H1 (cell line): ENCODE data around the gene ANKRD7. TPM values are rescaled to one million over a fixed set of nuclear protein-coding genes. Genes with fewer than 3 reads are reported as not detected.

Experiments used
- CTCF ChIA-PET: fragments of 300-600 bp; sonication (Branson Sonifier 250); formaldehyde crosslinking; loops from one replicate; lab custom pipeline; 2021; ENCODE audit not compliant: partially characterized antibody; lab: Charles Lee
- POLR2A ChIA-PET: fragments of 300-600 bp; sonication (Branson Sonifier 250); formaldehyde crosslinking; loops from one replicate; lab custom pipeline; 2021; ENCODE audit warnings: inconsistent platforms; ENCODE audit not compliant: partially characterized antibody; lab: Charles Lee
- DNase-seq, 2 experiments: peaks; one replicate each; pipeline versions ENCODE4 v3.0.0 to v3.0.0-alpha.2; 2010 to 2022; ENCODE audit warnings: low spot score in 2 of 2, low read depth in 1 of 2, mixed read lengths in 1 of 2
- FAIRE-seq: peaks from 2 replicates; lab custom pipeline; 2011; peaks lifted over from hg19 to GRCh38; lab: Jason Lieb, UNC
- H2AFZ ChIP-seq: 2 replicates; pipeline ENCODE4 v1.8.1; 2012; ENCODE audit warnings: low read length, inconsistent platforms
- H2AK5ac ChIP-seq: 2 replicates; pipeline ENCODE4 v1.6.1; 2013; ENCODE audit warnings: low read depth, low read length
- H2BK120ac ChIP-seq: replicated peaks from 2 replicates; pipeline ENCODE3; 2013; ENCODE audit warnings: low read depth, low read length, inconsistent platforms
- H2BK12ac ChIP-seq: 2 replicates; pipeline ENCODE4 v1.6.1; 2013; ENCODE audit warnings: low read depth, low read length
- H2BK15ac ChIP-seq: 2 replicates; pipeline ENCODE4 v1.6.1; 2013; ENCODE audit warnings: low read length
- H2BK20ac ChIP-seq: 2 replicates; pipeline ENCODE4 v1.6.1; 2013; ENCODE audit warnings: low read length
- H2BK5ac ChIP-seq: 2 replicates; pipeline ENCODE4 v1.6.1; 2013; ENCODE audit warnings: low read depth, low read length
- H3K14ac ChIP-seq: 2 replicates; pipeline ENCODE4 v1.6.1; 2013; ENCODE audit warnings: inconsistent platforms; ENCODE audit not compliant: insufficient read length
- H3K18ac ChIP-seq: 2 replicates; pipeline ENCODE4 v1.6.1; 2013; ENCODE audit warnings: low read length; ENCODE audit errors: extremely low read depth
- H3K23ac ChIP-seq: 2 replicates; pipeline ENCODE4 v1.6.1; 2013; ENCODE audit warnings: inconsistent platforms; ENCODE audit not compliant: insufficient read length
- H3K23me2 ChIP-seq: 2 replicates; pipeline ENCODE4 v1.6.1; 2013; ENCODE audit warnings: low read depth, low read length
- H3K27ac ChIP-seq: 2 replicates; pipeline ENCODE4 v1.6.1; 2011; ENCODE audit warnings: low read depth, low read length, inconsistent platforms
- H3K27me3 ChIP-seq, 4 experiments: replicated peaks in 1 of 4; 1 replicate in 1 of 4; 2 replicates in 3 of 4; pipeline versions ENCODE4 v1.6.1 to v1.8.1; 2011 to 2013; ENCODE audit warnings: low read length in 3 of 4, mild to moderate bottlenecking in 3 of 4, inconsistent platforms in 2 of 4, mixed read lengths in 2 of 4, moderate library complexity in 1 of 4; ENCODE audit not compliant: control insufficient read depth in 3 of 4, insufficient read depth in 3 of 4; ENCODE audit errors: extremely low read depth in 1 of 4
- H3K36me3 ChIP-seq, 4 experiments: 2 replicates each; pipeline versions ENCODE4 v1.6.1 to v1.8.1; 2011 to 2013; ENCODE audit warnings: mild to moderate bottlenecking in 4 of 4, low read length in 3 of 4, moderate library complexity in 2 of 4, control low read depth in 1 of 4, inconsistent platforms in 1 of 4; ENCODE audit not compliant: insufficient read depth in 4 of 4, control insufficient read depth in 2 of 4
- H3K4ac ChIP-seq: replicated peaks from 2 replicates; pipeline ENCODE3; 2013; ENCODE audit warnings: low read length, low read depth, mixed read lengths, inconsistent platforms; ENCODE audit not compliant: insufficient read length
- H3K4me1 ChIP-seq, 4 experiments: replicated peaks in 1 of 4; 1 replicate in 1 of 4; 2 replicates in 3 of 4; pipeline versions ENCODE4 v1.6.1 to v1.8.1; 2011 to 2013; ENCODE audit warnings: low read length in 3 of 4, inconsistent platforms in 2 of 4, mixed read lengths in 1 of 4; ENCODE audit not compliant: insufficient read depth in 4 of 4, control insufficient read depth in 3 of 4
- H3K4me2 ChIP-seq, 2 experiments: 2 replicates each; pipeline versions ENCODE4 v1.6.1 to v1.8.1; 2011 to 2013; ENCODE audit warnings: low read depth in 2 of 2, low read length in 2 of 2, control low read depth in 1 of 2, inconsistent platforms in 1 of 2, mild to moderate bottlenecking in 1 of 2; ENCODE audit not compliant: insufficient read depth in 1 of 2
- H3K4me3 ChIP-seq, 4 experiments: fragments of 200-600, 300-600 bp in 1 of 4; sonication (generic), shearing (Covaris generic), sonication (Bioruptor Twin) in 1 of 4; 2 replicates each; pipeline versions ENCODE4 v1.5.1 to v1.8.1; 2011 to 2016; ENCODE audit warnings: low read length in 4 of 4, low read depth in 3 of 4, control low read depth in 2 of 4, inconsistent platforms in 2 of 4, mild to moderate bottlenecking in 2 of 4, mixed read lengths in 1 of 4, moderate library complexity in 1 of 4; ENCODE audit not compliant: insufficient read depth in 2 of 4; ENCODE audit errors: extremely low read depth in 1 of 4
- H3K56ac ChIP-seq: replicated peaks from 2 replicates; pipeline ENCODE3; 2013; ENCODE audit warnings: low read depth, mild to moderate bottlenecking, mixed read lengths, low read length, inconsistent platforms; ENCODE audit not compliant: insufficient read length
- H3K79me1 ChIP-seq: 2 replicates; pipeline ENCODE4 v1.6.1; 2013; ENCODE audit warnings: low read depth, low read length, control low read depth
- H3K79me2 ChIP-seq, 2 experiments: 2 replicates each; pipeline versions ENCODE4 v1.6.1 to v1.8.1; 2012 to 2013; ENCODE audit warnings: low read length in 2 of 2, mild to moderate bottlenecking in 2 of 2, inconsistent platforms in 1 of 2; ENCODE audit not compliant: insufficient read depth in 2 of 2, control insufficient read depth in 1 of 2
- H3K9ac ChIP-seq, 4 experiments: replicated peaks in 1 of 4; 1 replicate in 1 of 4; 2 replicates in 3 of 4; pipeline versions ENCODE4 v1.6.1 to v1.8.1; 2011 to 2013; ENCODE audit warnings: low read depth in 3 of 4, low read length in 3 of 4, control low read depth in 2 of 4, mild to moderate bottlenecking in 2 of 4, moderate library complexity in 2 of 4, inconsistent platforms in 1 of 4; ENCODE audit errors: extremely low read depth in 1 of 4
- H3K9me3 ChIP-seq, 2 experiments: 2 replicates each; pipeline versions ENCODE4 v1.6.1 to v1.8.1; 2012 to 2013; ENCODE audit warnings: mild to moderate bottlenecking in 2 of 2, moderate library complexity in 2 of 2, control low read depth in 1 of 2, inconsistent platforms in 1 of 2, low read depth in 1 of 2, low read length in 1 of 2, mixed read lengths in 1 of 2; ENCODE audit not compliant: insufficient read depth in 2 of 2
- H4K20me1 ChIP-seq, 2 experiments: replicated peaks in 1 of 2; 2 replicates each; pipeline versions ENCODE3 to v1.8.1; 2011 to 2013; ENCODE audit warnings: inconsistent platforms in 2 of 2, low read length in 2 of 2, mild to moderate bottlenecking in 1 of 2; ENCODE audit not compliant: insufficient read depth in 2 of 2, control insufficient read depth in 1 of 2
- H4K5ac ChIP-seq: 2 replicates; pipeline ENCODE4 v1.6.1; 2013; ENCODE audit warnings: low read length, low read depth, mixed read lengths, inconsistent platforms; ENCODE audit not compliant: insufficient read length
- H4K8ac ChIP-seq: 2 replicates; pipeline ENCODE4 v1.8.0; 2013; ENCODE audit warnings: mild to moderate bottlenecking, moderate library complexity, low read length, inconsistent platforms; ENCODE audit not compliant: insufficient read depth; ENCODE audit errors: extremely low read depth
- H4K91ac ChIP-seq: replicated peaks from 2 replicates; pipeline ENCODE3; 2013; ENCODE audit warnings: low read length, mixed read lengths, inconsistent platforms; ENCODE audit not compliant: insufficient read length
- CBX5 ChIP-seq: fragments of 300-800, 300-1000 bp; sonication (generic); IDR thresholded peaks from 2 replicates; pipeline ENCODE4 v1.7.1; 2016; ENCODE audit warnings: antibody characterized with exemption, low read length, low read depth
- KDM5A ChIP-seq: fragments of 200-600 bp; IDR thresholded peaks from 2 replicates; pipeline ENCODE4 v1.7.1; 2012; ENCODE audit warnings: mild to moderate bottlenecking, low read length, inconsistent platforms, mixed read lengths
- MAFK ChIP-seq: IDR thresholded peaks from 2 replicates; pipeline ENCODE4 v1.6.1; 2012; ENCODE audit warnings: low read depth, mild to moderate bottlenecking, improper control_type of control experiment, low read length
- SIN3A ChIP-seq, 2 experiments: IDR thresholded peaks in 1 of 2; conservative IDR thresholded peaks in 1 of 2; 2 replicates each; pipeline ENCODE4 v1.6.1; 2011 to 2012; ENCODE audit warnings: low read length in 2 of 2, improper control_type of control experiment in 1 of 2, low read depth in 1 of 2, mild to moderate bottlenecking in 1 of 2
- TEAD4 ChIP-seq: IDR thresholded peaks from 2 replicates; pipeline ENCODE4 v1.6.1; 2012; ENCODE audit warnings: low read depth, low read length, inconsistent platforms, mixed read lengths
- WGBS, 2 experiments: shearing (Covaris generic) in 1 of 2; methylation state at CpG; one replicate each; pipeline versions ENCODE4 v1.1.6 to v1.1.7; 2013 to 2015; ENCODE audit warnings: low lambda C conversion rate in 2 of 2, mixed read lengths in 2 of 2, inconsistent platforms in 1 of 2, low coverage in 1 of 2, missing lambda C conversion rate in 1 of 2; ENCODE audit not compliant: insufficient replicate concordance in 2 of 2, insufficient coverage in 1 of 2, insufficient read length in 1 of 2; ENCODE audit errors: extremely low coverage in 1 of 2, missing lambda C conversion rate in 1 of 2; 5-methylcytosine and 5-hydroxymethylcytosine counted together
- polyA plus RNA-seq, 7 experiments: library from polyadenylated mRNA; depleted of rRNA in 3 of 7; stranded (reverse) in 5 of 7; unstranded in 2 of 7; fragments of >200 nt in 5 of 7; fragments of 200-250 nt in 2 of 7; gene quantifications; 1 replicate in 5 of 7; 2 replicates in 1 of 7; 4 replicates in 1 of 7; pipeline versions ENCODE4 v1.2.1 to v1.2.3, GENCODE V29; 2011 to 2013; ENCODE audit warnings: missing spikeins in 2 of 7, mixed read lengths in 2 of 7
- total RNA-seq: library from RNA; stranded (reverse); fragmentation: NEBNext Ultra II Directional; extraction: Animal tissue kit (Norgen Biotek cat#: 25700); gene quantifications from 2 replicates; pipeline ENCODE4 v1.2.1, GENCODE V29; 2021

ANKRD7 gene
- total and polyA plus RNA-seq, 2 of the 8 experiments (the other 6 are each of a cell fraction or from before 2014, with no cell fraction given) = not detected

DNA sequence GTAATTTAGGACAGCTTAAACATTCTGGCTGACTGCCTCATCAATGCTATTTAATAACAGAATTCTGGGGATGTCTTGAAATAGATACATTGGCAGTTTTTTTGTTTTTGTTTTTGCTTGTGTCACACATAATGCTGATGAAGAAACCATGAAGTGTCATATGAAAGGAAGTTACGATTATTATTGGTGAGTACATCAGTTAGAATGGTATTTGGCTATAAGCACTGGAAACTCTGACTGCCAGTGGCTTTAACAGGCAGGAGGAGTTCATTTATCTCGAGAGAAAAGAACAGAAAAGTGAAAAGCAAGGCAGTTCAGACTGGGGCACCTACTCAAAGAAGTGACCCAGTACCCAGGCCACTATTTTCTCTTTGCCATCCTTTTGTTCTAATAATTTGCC lies 22.4 kb upstream of the ANKRD7 start:
- no peak for FAIRE-seq
- H3K4ac ChIP-seq = no peak overlapping the region
- H2AFZ ChIP-seq = no peak overlapping the region
- DNase-seq = no peak
- CTCF ChIA-PET = no interaction called here
- H3K23me2 ChIP-seq = no peaks in the 10 kb centered on the region
- no peak overlapping the region for H3K4me2 ChIP-seq
- H2BK15ac ChIP-seq = no peak overlapping the region
- H2BK120ac ChIP-seq = no peak overlapping the region
- H3K56ac ChIP-seq = no peak overlapping the region
- H2BK5ac ChIP-seq = no peak overlapping the region
- H3K79me1 ChIP-seq = no peaks in the 10 kb centered on the region
- no peaks in the 10 kb centered on the region for H3K4me1 ChIP-seq
- no peaks in the 10 kb centered on the region for H3K27me3 ChIP-seq
- H3K23ac ChIP-seq = no peak overlapping the region
- no peak overlapping the region for H2BK20ac ChIP-seq
- no peaks in the 10 kb centered on the region for H3K79me2 ChIP-seq
- no peak overlapping the region for H4K5ac ChIP-seq
- WGBS, 2 experiments = 86% methylated on average over 2 of the region's 2 CpGs; no CpG with 5 or more reads in 1 of the 2 experiments
- no peak overlapping the region for H3K14ac ChIP-seq
- no peak overlapping the region for H4K91ac ChIP-seq
- H2AK5ac ChIP-seq = no peak overlapping the region
- no peak overlapping the region for H4K8ac ChIP-seq
- H3K36me3 ChIP-seq = no peaks in the 10 kb centered on the region
- POLR2A ChIA-PET = no interaction called here
- H3K9me3 ChIP-seq = no peaks in the 10 kb centered on the region
- TF ChIP-seq KDM5A = no peak
- no peak for TF ChIP-seq TEAD4
- no peak for TF ChIP-seq MAFK
- TF ChIP-seq SIN3A (conservative IDR thresholded peaks at IDR 0.05 in 1 of 2, IDR thresholded peaks at IDR 0.05 in 1 of 2; ENCODE audit: low read depth in 1 of 2, low read length in 2 of 2) = no peak
- TF ChIP-seq CBX5 = no peak
- TF ChIP-seq, all 59 proteins: peak for 0
- Histone ChIP-seq H3K27ac (no peak overlapping the region), H2BK12ac (no peak overlapping the region), H4K20me1 (peaks cover 0 to 4% of the 10 kb centered on the region in 2 experiments), H3K9ac (no peak overlapping the region), H3K4me3 (no peak overlapping the region), H3K18ac (no peak overlapping the region)
